ENCODE measurements around the gene ITGB1BP1.

The ITGB1BP1 gene

DNA sequence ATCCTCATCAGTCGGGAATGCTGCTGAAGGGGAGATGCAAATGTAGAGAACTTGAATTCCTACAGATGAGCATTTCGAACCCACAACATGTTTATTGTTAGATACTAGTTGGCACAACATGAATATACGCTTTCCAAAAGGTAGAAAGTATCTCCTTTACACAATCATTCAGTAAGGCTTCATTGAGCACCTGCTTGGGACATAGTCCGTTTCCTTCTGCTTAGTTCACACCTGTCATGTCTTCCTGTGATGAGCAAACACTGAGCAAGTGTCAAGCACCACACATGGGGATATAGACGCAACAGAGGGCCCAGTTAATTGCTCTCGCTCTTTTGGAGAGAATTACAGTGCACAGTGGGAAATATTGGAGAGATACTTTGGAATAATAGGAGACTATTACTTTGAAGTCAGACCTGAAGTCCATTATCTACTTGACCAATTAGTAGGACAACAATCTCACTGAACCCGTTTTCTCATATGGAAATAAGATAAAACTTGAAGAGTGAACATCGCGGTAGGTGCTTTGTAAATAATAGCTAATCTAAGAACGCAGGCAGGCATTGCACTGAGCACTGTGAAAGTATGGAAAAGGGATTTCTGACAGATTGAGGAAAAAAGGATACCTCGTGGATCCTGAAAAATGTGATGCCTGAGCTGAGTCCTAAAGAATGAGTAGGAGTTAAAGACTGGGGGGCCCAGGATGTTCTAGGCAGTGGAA is 1.3 kb upstream of the ITGB1BP1 start:
- H3K9me3 ChIP-seq (ENCODE audit: insufficient read depth, low read length) = no peaks in the 10 kb centered on the region
- peak overlapping the region; percentile 96 for H3K9ac ChIP-seq (ENCODE audit: insufficient read length, low read depth)
- TF ChIP-seq ZNF274 (IDR thresholded peaks at IDR 0.05; ENCODE audit: low read depth, low read length) (no peak), YY1 (IDR thresholded peaks at IDR 0.05; ENCODE audit: insufficient read depth, insufficient read length) (no peak), SUZ12 (IDR thresholded peaks at IDR 0.05; ENCODE audit: extremely low read depth, insufficient read depth, insufficient read length) (no peak)
- H3K36me3 ChIP-seq (ENCODE audit: insufficient read depth, insufficient read length, low read length) = peaks cover 29% of the 10 kb centered on the region
- peak overlapping the region; percentile 96 for H3K4me3 ChIP-seq (ENCODE audit: insufficient read length, low read depth)
- H3K27me3 ChIP-seq (ENCODE audit: insufficient read depth, insufficient read length) = no peaks in the 10 kb centered on the region
- DNase-seq (ENCODE audit: low read depth, low spot score) = no peak
- peaks cover 3% of the 10 kb centered on the region for H3K4me1 ChIP-seq (ENCODE audit: insufficient read depth, insufficient read length)

DNA sequence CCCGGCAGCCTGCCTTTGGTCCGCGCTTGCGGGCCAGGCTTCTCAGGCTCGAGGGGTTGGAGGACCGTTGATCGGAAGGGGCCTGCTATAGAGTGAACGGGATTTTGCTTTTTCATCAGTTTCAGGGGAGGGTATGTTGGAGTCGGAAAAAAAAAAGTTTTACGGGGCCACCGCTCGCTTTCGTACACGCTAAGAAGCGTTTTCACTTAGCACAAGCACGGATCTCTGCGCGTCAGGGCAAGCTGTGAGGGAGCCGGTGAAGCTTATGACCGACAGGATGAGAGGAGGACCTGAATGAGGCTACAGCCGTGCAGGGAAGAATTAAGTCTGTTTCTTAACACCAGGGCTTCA is 569 bp upstream of the ITGB1BP1 start:
- no peak for DNase-seq (ENCODE audit: low read depth, low spot score)
- no peak for TF ChIP-seq YY1 (IDR thresholded peaks at IDR 0.05; ENCODE audit: insufficient read depth, insufficient read length)
- TF ChIP-seq SUZ12 (IDR thresholded peaks at IDR 0.05; ENCODE audit: extremely low read depth, insufficient read depth, insufficient read length) = no peak
- TF ChIP-seq ZNF274 (IDR thresholded peaks at IDR 0.05; ENCODE audit: low read depth, low read length) = no peak
- Histone ChIP-seq H3K27me3 (ENCODE audit: insufficient read depth, insufficient read length) (no peaks in the 10 kb centered on the region), H3K36me3 (ENCODE audit: insufficient read depth, insufficient read length, low read length) (peaks cover 24% of the 10 kb centered on the region), H3K4me3 (ENCODE audit: insufficient read length, low read depth) (peak overlapping the region; percentile 96), H3K4me1 (ENCODE audit: insufficient read depth, insufficient read length) (peaks cover 3% of the 10 kb centered on the region), H3K9me3 (ENCODE audit: insufficient read depth, low read length) (no peaks in the 10 kb centered on the region), H3K9ac (ENCODE audit: insufficient read length, low read depth) (peak overlapping the region; percentile 96)

DNA sequence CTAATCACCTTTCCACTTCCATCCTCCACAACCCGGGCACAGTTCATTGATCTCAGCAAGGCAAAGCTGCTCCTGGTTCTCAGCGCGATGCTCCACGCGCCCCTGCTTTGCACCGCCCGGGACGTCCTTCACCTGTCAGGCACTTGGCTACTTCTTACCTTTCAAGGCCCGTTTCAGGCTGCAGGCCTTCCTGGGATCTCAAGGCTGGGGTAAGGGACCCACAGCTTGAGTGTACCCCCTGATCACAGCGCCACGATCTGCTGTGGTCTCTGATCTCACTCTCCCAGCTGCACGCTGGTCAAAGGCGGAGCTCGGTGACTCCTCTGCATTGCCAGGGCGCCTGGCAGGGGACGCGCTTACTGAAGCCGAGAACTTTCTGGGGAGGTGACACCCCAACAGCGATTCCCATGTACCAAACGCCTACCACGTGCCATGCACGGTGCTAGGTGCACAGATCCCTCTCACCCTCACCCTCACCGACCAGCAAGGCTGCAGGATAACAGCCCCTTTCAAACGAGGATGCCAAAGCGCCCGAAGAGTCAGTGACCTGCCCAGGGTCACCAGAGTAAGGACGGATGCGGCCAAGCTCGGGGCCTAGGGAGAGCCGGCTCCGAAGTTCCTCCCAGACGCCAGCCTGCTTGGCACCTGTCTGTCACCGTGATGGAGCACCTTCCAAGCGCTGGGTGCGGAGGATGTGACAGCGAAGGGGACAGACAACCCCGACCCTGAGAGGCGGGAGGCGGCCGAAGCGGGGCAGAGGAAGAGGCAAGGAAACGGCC is 818 bp downstream of the ITGB1BP1 start:
- H3K9me3 ChIP-seq (ENCODE audit: insufficient read depth, low read length) = no peaks in the 10 kb centered on the region
- no peak for TF ChIP-seq SUZ12 (IDR thresholded peaks at IDR 0.05; ENCODE audit: extremely low read depth, insufficient read depth, insufficient read length)
- no peak for TF ChIP-seq YY1 (IDR thresholded peaks at IDR 0.05; ENCODE audit: insufficient read depth, insufficient read length)
- TF ChIP-seq ZNF274 (IDR thresholded peaks at IDR 0.05; ENCODE audit: low read depth, low read length) = no peak
- H3K4me1 ChIP-seq (ENCODE audit: insufficient read depth, insufficient read length) = peaks cover 3% of the 10 kb centered on the region
- peak overlapping the region; percentile 96 for H3K4me3 ChIP-seq (ENCODE audit: insufficient read length, low read depth)
- H3K9ac ChIP-seq (ENCODE audit: insufficient read length, low read depth) = peak overlapping the region; percentile 90
- DNase-seq (ENCODE audit: low read depth, low spot score) = no peak
- H3K36me3 ChIP-seq (ENCODE audit: insufficient read depth, insufficient read length, low read length) = peaks cover 28% of the 10 kb centered on the region
- no peaks in the 10 kb centered on the region for H3K27me3 ChIP-seq (ENCODE audit: insufficient read depth, insufficient read length)

DNA sequence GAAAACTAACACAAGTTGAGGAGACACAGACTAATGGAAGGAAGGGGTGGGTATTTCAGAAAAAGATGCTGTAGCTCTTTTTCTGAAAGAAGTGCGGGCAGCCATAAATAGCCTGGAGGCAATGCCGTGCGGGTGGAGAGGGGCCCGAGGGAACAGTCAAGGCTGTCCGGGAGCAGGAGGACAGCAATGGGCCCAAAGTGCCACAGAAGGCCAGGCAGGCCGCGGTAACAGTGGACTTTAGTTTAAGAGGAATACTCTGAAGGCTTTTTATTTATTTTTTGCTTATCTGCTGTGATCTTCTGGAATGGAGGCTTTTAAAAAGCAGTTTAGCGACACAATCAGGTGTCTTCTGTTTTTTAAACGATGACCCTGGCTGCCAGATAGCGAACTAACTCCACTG is 2.8 kb downstream of the ITGB1BP1 start:
- H3K4me3 ChIP-seq (ENCODE audit: insufficient read length, low read depth) = no peak overlapping the region
- no peak overlapping the region for H3K9ac ChIP-seq (ENCODE audit: insufficient read length, low read depth)
- no peaks in the 10 kb centered on the region for H3K27me3 ChIP-seq (ENCODE audit: insufficient read depth, insufficient read length)
- H3K36me3 ChIP-seq (ENCODE audit: insufficient read depth, insufficient read length, low read length) = peaks cover 25% of the 10 kb centered on the region
- H3K4me1 ChIP-seq (ENCODE audit: insufficient read depth, insufficient read length) = peaks cover 3% of the 10 kb centered on the region
- no peak for DNase-seq (ENCODE audit: low read depth, low spot score)
- no peak for TF ChIP-seq ZNF274 (IDR thresholded peaks at IDR 0.05; ENCODE audit: low read depth, low read length)
- TF ChIP-seq SUZ12 (IDR thresholded peaks at IDR 0.05; ENCODE audit: extremely low read depth, insufficient read depth, insufficient read length) = no peak
- no peak for TF ChIP-seq YY1 (IDR thresholded peaks at IDR 0.05; ENCODE audit: insufficient read depth, insufficient read length)
- no peaks in the 10 kb centered on the region for H3K9me3 ChIP-seq (ENCODE audit: insufficient read depth, low read length)

DNA sequence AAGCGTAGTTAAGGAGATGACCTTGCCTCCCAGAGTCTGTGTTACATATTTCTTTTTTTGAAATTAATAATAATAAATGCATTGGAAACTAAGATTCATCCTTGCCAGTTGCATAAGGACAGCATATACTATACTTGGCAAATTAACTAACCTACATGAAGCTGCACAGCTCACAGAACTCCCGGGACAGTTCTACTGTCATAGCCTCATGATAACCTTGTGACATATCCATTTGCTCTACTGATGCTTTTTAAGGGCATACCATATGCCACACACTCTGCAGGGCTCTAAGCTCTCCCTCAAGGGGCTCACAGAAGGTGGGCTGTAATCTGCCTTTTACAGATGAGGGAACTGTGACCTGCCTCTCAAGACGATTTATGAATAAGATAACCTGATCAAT is 3.8 kb downstream of the ITGB1BP1 start:
- no peak for DNase-seq (ENCODE audit: low read depth, low spot score)
- H3K9ac ChIP-seq (ENCODE audit: insufficient read length, low read depth) = no peak overlapping the region
- H3K27me3 ChIP-seq (ENCODE audit: insufficient read depth, insufficient read length) = no peaks in the 10 kb centered on the region
- H3K9me3 ChIP-seq (ENCODE audit: insufficient read depth, low read length) = no peaks in the 10 kb centered on the region
- peaks cover 25% of the 10 kb centered on the region for H3K36me3 ChIP-seq (ENCODE audit: insufficient read depth, insufficient read length, low read length)
- H3K4me3 ChIP-seq (ENCODE audit: insufficient read length, low read depth) = no peak overlapping the region
- H3K4me1 ChIP-seq (ENCODE audit: insufficient read depth, insufficient read length) = peaks cover 3% of the 10 kb centered on the region
- TF ChIP-seq ZNF274 (IDR thresholded peaks at IDR 0.05; ENCODE audit: low read depth, low read length) = no peak
- TF ChIP-seq YY1 (IDR thresholded peaks at IDR 0.05; ENCODE audit: insufficient read depth, insufficient read length) = no peak
- TF ChIP-seq SUZ12 (IDR thresholded peaks at IDR 0.05; ENCODE audit: extremely low read depth, insufficient read depth, insufficient read length) = no peak

DNA sequence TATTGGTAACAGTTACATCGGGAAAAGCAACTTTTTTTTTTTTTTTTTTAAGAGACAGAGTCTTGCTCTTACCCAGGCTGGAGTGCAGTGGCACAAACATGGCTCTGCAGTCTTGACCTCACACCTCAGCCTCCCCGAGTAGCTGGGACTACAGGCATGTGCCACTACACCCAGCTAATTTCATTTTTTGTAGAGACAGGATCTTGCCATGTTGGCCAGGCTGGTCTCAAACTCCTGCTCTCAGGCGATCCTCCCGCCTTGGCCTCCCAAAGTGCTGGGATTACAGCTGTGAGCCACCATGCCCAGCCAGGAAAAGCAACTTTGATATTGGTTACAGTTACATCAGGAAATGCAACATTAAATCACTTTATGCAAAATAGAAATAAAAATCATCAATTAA is 4.6 kb downstream of the ITGB1BP1 start:
- Histone ChIP-seq H3K9me3 (ENCODE audit: insufficient read depth, low read length) (no peaks in the 10 kb centered on the region), H3K27me3 (ENCODE audit: insufficient read depth, insufficient read length) (no peaks in the 10 kb centered on the region), H3K9ac (ENCODE audit: insufficient read length, low read depth) (no peak overlapping the region), H3K36me3 (ENCODE audit: insufficient read depth, insufficient read length, low read length) (peaks cover 28% of the 10 kb centered on the region), H3K4me1 (ENCODE audit: insufficient read depth, insufficient read length) (peaks cover 3% of the 10 kb centered on the region), H3K4me3 (ENCODE audit: insufficient read length, low read depth) (no peak overlapping the region)
- no peak for TF ChIP-seq SUZ12 (IDR thresholded peaks at IDR 0.05; ENCODE audit: extremely low read depth, insufficient read depth, insufficient read length)
- DNase-seq (ENCODE audit: low read depth, low spot score) = no peak

DNA sequence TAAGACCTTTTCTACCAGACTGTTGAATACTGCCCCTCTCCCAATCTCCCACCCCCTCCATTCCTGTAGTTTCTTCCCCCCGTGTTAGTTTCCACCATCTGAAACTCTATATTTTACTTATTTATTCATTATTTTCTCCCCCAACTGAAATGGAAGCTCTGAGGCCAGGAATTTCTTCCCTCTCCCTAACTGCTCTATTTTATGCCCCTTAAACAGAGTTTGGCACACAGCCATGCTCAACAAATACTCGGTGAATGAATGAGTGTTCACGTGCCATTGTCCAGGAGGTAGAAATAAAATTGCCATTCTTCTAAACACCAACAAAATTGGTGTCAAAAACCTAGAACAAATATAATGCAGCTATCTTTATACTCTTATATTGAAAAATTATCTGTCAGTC is 5.6 kb downstream of the ITGB1BP1 start:
- Histone ChIP-seq H3K4me1 (ENCODE audit: insufficient read depth, insufficient read length) (peaks cover 3% of the 10 kb centered on the region), H3K9me3 (ENCODE audit: insufficient read depth, low read length) (no peaks in the 10 kb centered on the region), H3K27me3 (ENCODE audit: insufficient read depth, insufficient read length) (no peaks in the 10 kb centered on the region), H3K36me3 (ENCODE audit: insufficient read depth, insufficient read length, low read length) (peaks cover 32% of the 10 kb centered on the region), H3K4me3 (ENCODE audit: insufficient read length, low read depth) (no peak overlapping the region), H3K9ac (ENCODE audit: insufficient read length, low read depth) (no peak overlapping the region)
- TF ChIP-seq ZNF274 (IDR thresholded peaks at IDR 0.05; ENCODE audit: low read depth, low read length) (no peak), SUZ12 (IDR thresholded peaks at IDR 0.05; ENCODE audit: extremely low read depth, insufficient read depth, insufficient read length) (no peak), YY1 (IDR thresholded peaks at IDR 0.05; ENCODE audit: insufficient read depth, insufficient read length) (no peak)
- no peak for DNase-seq (ENCODE audit: low read depth, low spot score)
